GM20000 (cell line): ENCODE data around the gene KRTAP10-4.
"Not testable (repeated sequence)": the region's sequence is repeated elsewhere in the genome, so short reads cannot be mapped to it uniquely, and the experiment has no call there.

Source experiments
- DNase-seq: peaks from one replicate; pipeline ENCODE4 v3.0.0; 2012; ENCODE audit warnings: low spot score
- TF ChIP-seq, protein P1 (sequence below): IDR thresholded peaks from 2 replicates; pipeline ENCODE4 v1.5.1; 2012; ENCODE audit warnings: mild to moderate bottlenecking, control low read depth; ENCODE audit errors: extremely low read depth, missing control alignments

Gene KRTAP10-4

DNA sequence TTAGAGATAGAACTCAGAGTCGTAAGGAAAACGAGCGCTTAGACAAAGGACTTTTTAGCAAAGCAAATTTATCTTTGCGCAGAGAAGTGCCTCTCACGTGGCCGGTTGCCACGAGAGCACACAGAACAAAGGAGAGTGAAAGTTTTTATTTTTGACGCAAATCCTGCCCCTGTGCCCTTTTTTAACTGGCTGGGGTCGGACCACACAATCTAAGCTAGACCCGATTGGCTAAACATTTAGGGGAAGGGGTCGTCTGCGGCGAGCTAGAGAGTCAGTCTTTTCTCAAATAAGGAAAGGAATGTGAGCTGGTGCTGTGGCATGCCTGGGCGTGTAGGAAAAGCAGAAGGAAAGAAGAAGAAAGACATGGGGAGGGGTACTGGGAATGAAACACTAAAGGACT is 24.6 kb upstream of the KRTAP10-4 start:
- DNase-seq = no peak
- TF ChIP-seq, protein P1, sequence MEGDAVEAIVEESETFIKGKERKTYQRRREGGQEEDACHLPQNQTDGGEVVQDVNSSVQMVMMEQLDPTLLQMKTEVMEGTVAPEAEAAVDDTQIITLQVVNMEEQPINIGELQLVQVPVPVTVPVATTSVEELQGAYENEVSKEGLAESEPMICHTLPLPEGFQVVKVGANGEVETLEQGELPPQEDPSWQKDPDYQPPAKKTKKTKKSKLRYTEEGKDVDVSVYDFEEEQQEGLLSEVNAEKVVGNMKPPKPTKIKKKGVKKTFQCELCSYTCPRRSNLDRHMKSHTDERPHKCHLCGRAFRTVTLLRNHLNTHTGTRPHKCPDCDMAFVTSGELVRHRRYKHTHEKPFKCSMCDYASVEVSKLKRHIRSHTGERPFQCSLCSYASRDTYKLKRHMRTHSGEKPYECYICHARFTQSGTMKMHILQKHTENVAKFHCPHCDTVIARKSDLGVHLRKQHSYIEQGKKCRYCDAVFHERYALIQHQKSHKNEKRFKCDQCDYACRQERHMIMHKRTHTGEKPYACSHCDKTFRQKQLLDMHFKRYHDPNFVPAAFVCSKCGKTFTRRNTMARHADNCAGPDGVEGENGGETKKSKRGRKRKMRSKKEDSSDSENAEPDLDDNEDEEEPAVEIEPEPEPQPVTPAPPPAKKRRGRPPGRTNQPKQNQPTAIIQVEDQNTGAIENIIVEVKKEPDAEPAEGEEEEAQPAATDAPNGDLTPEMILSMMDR = no peak

DNA sequence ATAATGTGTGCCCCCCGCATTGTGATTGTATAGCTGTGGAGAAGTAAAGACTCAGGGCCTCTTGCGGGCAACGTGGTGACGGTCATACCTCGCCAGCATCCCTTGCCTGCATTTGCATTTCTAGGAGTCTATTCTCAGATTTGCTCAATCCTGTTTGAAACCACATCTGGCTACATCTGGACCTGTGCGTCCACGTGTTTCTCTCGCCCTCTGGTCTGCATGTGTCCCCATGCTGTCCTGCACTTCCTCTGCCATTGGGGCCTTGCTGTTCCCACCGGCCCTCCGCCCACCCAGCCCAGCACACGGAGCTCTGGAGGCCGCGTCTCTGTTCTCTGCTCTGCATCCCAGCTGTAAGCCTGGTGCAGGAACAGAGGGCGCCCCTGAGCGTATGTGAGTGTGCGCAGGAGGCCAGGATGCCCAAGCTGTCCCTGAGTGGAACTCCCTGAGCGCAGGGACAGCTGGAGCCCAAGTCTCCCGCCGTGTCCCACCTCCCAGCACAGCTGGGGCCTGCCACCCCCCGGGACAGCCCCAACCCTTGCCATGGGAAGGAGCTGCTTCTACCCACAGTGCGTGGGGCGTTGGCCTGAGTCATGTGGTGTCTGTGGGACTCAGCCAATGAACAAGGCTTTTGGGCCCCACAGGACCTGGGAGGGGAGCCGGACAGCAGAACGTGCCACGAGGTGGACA is 23.9 kb upstream of the KRTAP10-4 start:
- no peak for DNase-seq
- TF ChIP-seq, protein P1 = no peak

DNA sequence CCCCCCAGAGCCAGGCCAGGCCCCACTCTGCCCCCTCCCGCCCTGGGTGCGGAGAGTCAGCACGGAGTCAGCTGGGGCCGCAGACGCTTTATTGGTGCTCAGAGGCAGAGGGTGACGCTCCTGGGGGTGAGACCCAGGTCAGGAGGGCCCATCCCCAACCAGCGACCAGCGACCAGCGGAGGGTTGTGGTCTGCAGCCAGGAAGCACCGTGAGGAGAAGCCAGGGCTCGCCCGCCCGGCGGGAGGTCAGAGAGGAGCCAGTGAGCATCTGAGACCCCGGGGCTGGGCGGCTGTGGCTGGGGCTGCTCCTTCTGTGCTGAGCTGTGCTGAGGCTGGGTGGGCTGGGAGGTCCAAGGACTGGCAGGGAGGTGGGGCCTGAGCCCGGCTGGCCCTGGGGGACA is 23.2 kb upstream of the KRTAP10-4 start:
- DNase-seq = not testable (repeated sequence)

DNA sequence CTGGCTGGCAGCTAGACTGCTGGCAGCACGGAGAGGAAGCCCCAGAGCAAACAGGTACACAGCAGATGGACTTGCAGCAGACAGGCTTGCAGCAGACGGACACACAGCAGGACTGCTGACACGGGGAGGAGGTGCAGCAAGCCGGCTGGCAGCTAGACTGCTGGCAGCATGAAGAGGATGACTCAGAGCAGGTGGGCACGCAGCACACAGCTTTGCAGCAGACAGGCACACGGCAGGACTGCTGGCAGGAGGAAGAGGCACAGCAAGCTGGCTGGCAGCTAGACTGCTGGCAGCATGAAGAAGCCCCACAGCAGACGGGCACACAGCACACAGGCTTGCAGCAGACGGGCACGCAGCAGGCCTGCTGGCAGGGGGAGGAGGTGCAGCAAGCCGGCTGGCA is 22.7 kb upstream of the KRTAP10-4 start:
- TF ChIP-seq, protein P1 = no peak
- DNase-seq = no peak

DNA sequence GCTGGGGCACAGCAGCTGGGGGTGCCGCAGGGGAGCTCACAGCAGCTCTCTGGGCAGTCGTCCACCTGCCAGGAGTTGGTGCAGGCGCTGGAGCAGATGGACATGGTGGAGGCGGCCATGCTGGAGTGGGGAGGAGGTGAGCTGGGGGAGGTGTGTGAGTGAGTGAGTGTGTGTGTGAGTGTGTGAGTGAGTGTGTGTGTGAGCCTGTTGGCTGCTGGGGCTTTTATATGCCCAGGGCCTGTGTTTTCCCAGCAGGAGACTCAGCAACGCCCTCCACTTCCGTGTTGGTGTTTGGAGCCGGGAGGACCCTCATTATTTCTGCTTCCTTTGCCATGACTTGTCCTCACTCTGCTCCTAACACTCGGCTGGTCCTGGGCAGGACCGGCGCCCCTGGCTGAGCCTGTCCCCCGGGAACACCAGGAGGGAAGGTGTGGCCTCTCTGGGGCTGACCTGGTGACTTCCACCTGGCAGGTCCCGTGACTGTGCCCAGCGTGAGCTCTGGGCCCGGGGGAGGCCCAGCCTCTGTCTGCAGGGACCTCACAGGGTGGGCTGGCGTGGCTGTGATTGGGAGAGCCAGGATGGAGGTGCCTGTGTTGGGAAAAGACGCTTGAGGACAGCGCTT is 22.1 kb upstream of the KRTAP10-4 start, which contains the start of gene KRTAP10-2:
Gene KRTAP10-2 (minus strand): TSS at position 166 of the 622 bp plus-strand sequence. CDS start 47 bp downstream, at position 119.
- TF ChIP-seq, protein P1 = no peak
- DNase-seq = no peak

DNA sequence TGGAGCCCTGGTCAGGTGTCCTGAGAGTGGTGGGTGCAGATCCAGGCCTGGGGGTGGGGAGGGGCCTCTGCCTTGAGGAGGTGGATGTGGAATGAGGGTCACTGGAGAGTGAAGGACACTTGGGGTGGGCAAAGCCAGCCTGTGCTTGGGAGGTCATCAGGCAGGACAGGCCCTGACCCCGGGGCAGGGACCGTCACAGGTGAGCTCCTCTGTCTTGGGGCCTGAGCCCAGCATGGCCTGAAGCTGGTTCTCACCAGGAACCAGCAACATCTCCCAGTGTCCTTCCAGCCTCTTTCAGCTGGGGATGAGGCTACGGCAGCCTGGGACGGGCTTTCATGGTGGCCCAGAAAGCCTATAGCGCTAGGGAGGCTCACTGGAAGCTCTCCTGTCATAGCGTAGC is 21.4 kb upstream of the KRTAP10-4 start:
- TF ChIP-seq, protein P1 = no peak
- no peak for DNase-seq

DNA sequence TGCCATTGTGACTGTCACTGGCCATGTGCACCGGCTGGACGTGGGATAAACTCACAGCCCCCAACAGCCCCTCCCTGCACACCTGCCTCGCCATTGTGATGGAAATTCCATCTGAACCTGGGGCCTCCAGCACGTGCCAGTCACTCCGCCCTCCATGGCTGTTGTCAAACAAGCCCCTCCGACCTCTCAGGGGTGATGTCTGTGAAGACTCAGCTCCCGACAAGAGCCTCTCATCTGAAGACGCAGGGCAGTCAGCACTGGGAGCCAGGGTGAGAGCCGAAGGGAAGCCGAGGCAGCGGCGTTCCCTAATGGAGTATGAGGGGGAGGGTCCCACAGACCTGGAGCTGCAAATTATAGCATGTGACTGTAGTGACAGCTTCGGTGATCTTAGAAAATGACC is 20.8 kb upstream of the KRTAP10-4 start:
- TF ChIP-seq, protein P1 = no peak
- no peak for DNase-seq
